EL (cell line): ENCODE measurements around the gene ERF.

Experiments used
- DNase-seq: peaks from one replicate; pipeline ENCODE4 v3.0.0-alpha.2; 2016

The ERF gene

GRCh38 chr19:42252365-42253244, 2.3 kb downstream of the ERF start:
- peak; percentile 71 for DNase-seq

- no peak for DNase-seq
Observed at GRCh38 chr19:42251572-42252358, 3.2 kb downstream of the ERF start.

GRCh38 chr19:42250666-42251531, 4.0 kb downstream of the ERF start:
- DNase-seq, result peak; percentile 40

GRCh38 chr19:42250183-42250665, 4.7 kb downstream of the ERF start:
- DNase-seq, result no peak

- DNase-seq, result no peak
Observed at GRCh38 chr19:42249769-42250168, 5.2 kb downstream of the ERF start.

GRCh38 chr19:42249149-42249750, 5.7 kb downstream of the ERF start:
- no peak for DNase-seq

- no peak for DNase-seq
Observed at GRCh38 chr19:42248270-42249148, 6.4 kb downstream of the ERF start.

- no peak for DNase-seq
Observed at GRCh38 chr19:42247640-42248199, 7.2 kb downstream of the ERF start.

GRCh38 chr19:42246922-42247639, 7.8 kb downstream of the ERF start:
- peak; percentile 33 for DNase-seq

- DNase-seq, result peak; percentile 80
Observed at GRCh38 chr19:42246143-42246921, 8.6 kb downstream of the ERF start.

GRCh38 chr19:42245231-42245630, 9.7 kb downstream of the ERF start:
- DNase-seq, result no peak

- peak; percentile 96 for DNase-seq
Observed at GRCh38 chr19:42244347-42245220, 10.3 kb downstream of the ERF start.

- peak; percentile 99 for DNase-seq
Observed at GRCh38 chr19:42242512-42243409, 12.2 kb downstream of the ERF start, which contains the start of gene GSK3A. TSS of gene GSK3A (minus strand) at chr19:42242602. CDS start at chr19:42242465, 137 bp downstream.

- no peak for DNase-seq
Observed at GRCh38 chr19:42242069-42242511, 12.8 kb downstream of the ERF start.

- DNase-seq, result no peak
Observed at GRCh38 chr19:42241279-42241678, 13.6 kb downstream of the ERF start.

- no peak for DNase-seq
Observed at GRCh38 chr19:42239544-42240220, 15.2 kb downstream of the ERF start.
